HG03432 (cell line): ENCODE results near the gene WNK1.
"Not testable (repeated sequence)": the region's sequence is repeated elsewhere in the genome, so short reads cannot be mapped to it uniquely, and the experiment has no call there.

Experiments
- ATAC-seq: cut with Tn5 transposase; IDR thresholded peaks from one replicate; pipeline ENCODE4 v1.9.1; 2021; ENCODE audit warnings: mild to moderate bottlenecking, moderate library complexity; ENCODE audit not compliant: unreplicated experiment

Gene WNK1

GRCh38 chr12:905261-906031 lies 153.1 kb downstream of the WNK1 start:
- no peak for ATAC-seq

DNA sequence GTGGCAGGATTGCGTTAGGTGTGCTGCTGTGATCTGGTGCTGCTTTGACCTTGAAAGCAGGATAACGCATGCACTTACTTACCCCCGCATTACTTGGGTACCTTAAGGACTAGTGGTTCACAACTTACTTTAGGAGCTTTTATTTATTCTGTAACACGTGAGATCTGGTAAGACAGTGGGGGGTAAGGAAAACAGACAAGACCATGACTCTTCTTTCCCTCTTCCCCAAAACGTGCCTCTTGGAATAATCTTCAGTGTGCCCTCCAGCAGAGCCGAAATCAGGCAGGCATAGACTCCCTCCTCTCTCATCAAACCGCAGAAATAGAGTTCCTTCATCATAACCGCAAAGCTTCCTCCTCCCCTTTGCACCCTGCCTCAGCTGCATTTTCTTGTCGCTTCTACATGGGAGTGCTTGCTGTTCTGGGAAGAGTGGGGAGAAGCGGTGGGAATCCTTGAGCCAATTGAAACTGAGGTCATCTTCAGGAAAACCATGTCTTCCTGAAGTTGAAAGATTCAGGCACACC lies 153.7 kb downstream of the WNK1 start:
- no peak for ATAC-seq

- ATAC-seq = no peak
Observed at GRCh38 chr12:907413-908185, 155.2 kb downstream of the WNK1 start.

- ATAC-seq = no peak
Observed at GRCh38 chr12:909861-910260, 157.5 kb downstream of the WNK1 start.

- no peak for ATAC-seq
Observed at GRCh38 chr12:910416-910815, 158.0 kb downstream of the WNK1 start.

DNA sequence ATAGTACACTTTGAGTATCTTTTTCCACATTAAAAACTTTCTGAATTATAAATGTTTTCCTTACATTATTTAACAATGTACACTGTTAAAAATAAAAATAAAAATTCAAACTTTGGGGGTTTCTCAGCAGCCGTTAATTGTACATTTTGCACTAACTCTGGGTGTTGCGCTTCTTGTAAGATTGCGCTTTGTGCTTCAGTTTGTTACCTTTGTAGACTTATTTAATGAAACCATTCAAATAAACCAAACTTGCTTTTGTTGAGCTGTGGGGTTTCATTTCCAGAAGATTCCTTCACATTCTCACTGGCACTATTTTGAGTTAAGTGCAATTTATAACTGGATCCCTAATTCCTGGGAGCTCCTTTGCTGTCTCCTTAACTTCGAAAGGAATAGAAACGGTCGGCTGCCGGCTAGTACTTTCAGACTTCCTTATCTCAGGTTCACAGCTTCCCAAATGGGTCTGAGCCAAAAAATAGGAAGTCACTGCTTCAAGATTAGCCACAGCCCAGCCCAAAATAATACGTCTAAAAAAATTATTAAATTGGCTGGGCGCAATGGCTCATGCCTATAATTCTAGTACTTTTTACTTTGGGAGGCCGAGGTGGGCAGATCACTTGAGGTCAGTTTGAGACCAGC lies 158.9 kb downstream of the WNK1 start:
- ATAC-seq = no peak

GRCh38 chr12:912466-913235 lies 160.3 kb downstream of the WNK1 start:
- no peak for ATAC-seq

- no peak for ATAC-seq
Observed at GRCh38 chr12:913919-914698, 161.7 kb downstream of the WNK1 start.

DNA sequence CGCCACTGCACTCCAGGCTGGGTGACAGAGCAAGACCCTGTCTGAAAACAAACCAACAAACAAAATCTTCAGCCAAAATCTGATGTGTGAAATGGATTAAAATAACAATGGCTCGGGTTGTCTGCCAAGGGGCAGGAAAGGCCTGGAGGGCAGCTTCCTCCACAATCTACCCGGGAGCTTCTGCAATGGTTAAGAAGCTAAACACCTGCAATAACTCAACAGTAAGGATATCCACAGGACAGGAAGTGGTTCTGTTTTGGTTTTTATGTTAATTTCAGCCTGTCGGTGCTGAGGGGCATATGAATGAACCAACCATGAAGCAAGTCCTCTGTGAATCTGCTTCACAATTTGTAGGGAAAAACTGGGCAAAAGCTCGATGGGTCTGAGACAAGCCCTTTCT lies 162.7 kb downstream of the WNK1 start:
- no peak for ATAC-seq

GRCh38 chr12:916240-916639 lies 163.9 kb downstream of the WNK1 start:
- ATAC-seq = no peak

DNA sequence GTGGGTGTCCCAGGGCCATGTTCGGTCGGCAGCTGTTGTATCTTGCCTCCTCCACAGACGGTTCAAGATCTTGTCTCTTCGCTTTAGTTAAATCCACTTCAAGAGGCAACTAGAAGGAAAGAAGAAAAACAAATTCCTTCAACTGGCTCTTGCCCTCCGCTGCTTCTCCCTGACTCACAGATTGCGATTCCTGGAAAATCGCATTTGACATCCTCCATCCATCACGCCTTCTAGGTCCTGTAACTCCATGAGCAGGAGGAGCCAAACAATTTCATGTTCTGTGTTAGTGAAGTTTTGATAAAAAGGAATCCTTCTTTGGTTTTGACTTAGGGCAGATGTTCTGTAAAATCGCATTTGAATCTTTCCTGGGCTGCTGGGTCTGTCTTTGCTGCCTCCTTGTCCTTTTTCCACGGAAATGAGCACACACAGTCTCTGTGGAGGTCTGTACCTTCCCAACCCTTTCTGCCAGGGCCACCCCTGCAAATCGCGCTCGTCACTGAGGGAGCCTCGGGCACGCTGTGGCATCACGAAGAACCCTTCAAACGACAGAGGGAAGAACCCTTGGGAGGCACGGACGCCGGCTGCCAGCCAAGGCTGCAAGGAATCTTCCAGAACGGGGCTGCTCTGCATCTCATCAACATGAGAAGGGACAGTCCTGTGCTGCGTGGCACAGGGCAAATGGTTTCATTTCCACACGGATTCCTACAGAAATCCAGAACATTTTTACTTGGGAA lies 164.5 kb downstream of the WNK1 start:
- ATAC-seq = no peak

- ATAC-seq = no peak
Observed at GRCh38 chr12:920676-921075, 168.3 kb downstream of the WNK1 start.

- no peak for ATAC-seq
Observed at GRCh38 chr12:922285-922684, 169.9 kb downstream of the WNK1 start.

DNA sequence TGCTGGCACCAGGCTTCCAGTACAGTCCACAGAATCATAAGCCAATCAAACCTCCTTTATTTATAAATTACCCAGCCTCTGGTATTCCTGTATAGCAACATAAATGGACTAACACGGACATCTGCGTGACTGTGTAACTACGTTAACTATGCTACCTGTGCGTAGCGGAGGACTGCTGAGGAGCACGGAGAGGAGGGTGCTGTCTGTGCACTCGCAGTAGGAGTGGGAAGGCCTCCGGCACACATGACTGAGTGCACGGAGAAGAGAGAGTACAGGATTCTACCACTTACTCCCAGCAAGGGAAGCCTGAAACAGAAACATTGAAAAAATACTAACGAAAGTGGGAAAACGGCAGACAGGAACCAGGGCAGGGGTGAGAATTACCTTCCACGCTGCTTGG lies 174.3 kb downstream of the WNK1 start:
- no peak for ATAC-seq

GRCh38 chr12:931060-931459 lies 178.7 kb downstream of the WNK1 start:
- no peak for ATAC-seq

- ATAC-seq = no peak
Observed at GRCh38 chr12:931591-931990, 179.2 kb downstream of the WNK1 start.

DNA sequence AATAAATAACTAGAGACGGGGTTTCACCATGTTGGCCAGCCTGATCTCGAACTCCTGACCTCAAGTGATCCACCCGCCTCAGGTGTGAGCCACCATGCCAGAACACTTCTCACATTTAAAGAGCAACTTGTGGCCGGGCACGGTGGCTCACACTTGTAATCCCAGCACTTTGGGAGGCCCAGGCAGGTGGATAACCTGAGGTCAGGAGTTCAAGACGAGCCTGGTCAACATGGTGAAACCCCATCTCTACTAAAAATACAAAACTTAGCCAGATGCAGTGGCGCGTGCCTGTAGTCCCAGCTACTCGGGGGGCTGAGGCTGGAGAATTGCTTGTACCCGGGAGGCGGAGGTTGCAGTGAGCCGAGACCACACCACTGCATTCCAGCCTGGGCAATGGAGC lies 183.5 kb downstream of the WNK1 start:
- ATAC-seq = not testable (repeated sequence)

- ATAC-seq = no peak
Observed at GRCh38 chr12:936377-937345, 184.3 kb downstream of the WNK1 start.
